Neural cell (in vitro differentiated cells): Measurements from ENCODE around the gene CCDC32. TPM values are rescaled to one million over a fixed set of nuclear protein-coding genes. Genes with fewer than 3 reads are reported as not detected.

Experiments
- H2AFZ ChIP-seq: fragments of 200-600, 300-800 bp; sonication (generic), shearing (Covaris generic); 2 replicates; pipeline ENCODE4 v1.6.0; 2014; ENCODE audit warnings: low read depth, mild to moderate bottlenecking, antibody characterized with exemption, low read length, moderate library complexity
- H3F3A ChIP-seq: fragments of 200-600 bp; shearing (Covaris generic); 2 replicates; pipeline ENCODE4 v1.6.1; 2016; ENCODE audit warnings: mild to moderate bottlenecking, moderate library complexity, mixed read lengths, antibody characterized with exemption, low read length; ENCODE audit not compliant: insufficient read depth, poor library complexity, severe bottlenecking
- H3K27ac ChIP-seq: fragments of 200-600, 300-800 bp; sonication (generic), shearing (Covaris generic); 2 replicates; pipeline ENCODE4 v1.5.1; 2014; ENCODE audit warnings: mild to moderate bottlenecking, low read length, moderate library complexity
- H3K27me3 ChIP-seq: fragments of 300-800, 200-600 bp; sonication (generic), shearing (Covaris generic); 2 replicates; pipeline ENCODE4 v1.6.0; 2014; ENCODE audit warnings: mild to moderate bottlenecking, low read depth, low read length, moderate library complexity; ENCODE audit not compliant: insufficient read depth
- H3K36me3 ChIP-seq: fragments of 300-800, 200-600 bp; sonication (generic), shearing (Covaris generic); 2 replicates; pipeline ENCODE4 v1.5.1; 2014; ENCODE audit warnings: mild to moderate bottlenecking, antibody characterized with exemption, low read length, moderate library complexity; ENCODE audit not compliant: insufficient read depth
- H3K4me2 ChIP-seq: fragments of 300-800, 200-600 bp; sonication (generic), shearing (Covaris generic); 2 replicates; pipeline ENCODE4 v1.6.0; 2014; ENCODE audit warnings: mild to moderate bottlenecking, low read length
- H3K4me3 ChIP-seq: fragments of 300-800, 200-600 bp; sonication (generic), shearing (Covaris generic); 2 replicates; pipeline ENCODE4 v1.5.1; 2014; ENCODE audit warnings: mild to moderate bottlenecking, low read length, moderate library complexity
- H3K79me2 ChIP-seq: fragments of 200-600 bp; shearing (Covaris generic); replicated peaks from 2 replicates; pipeline ENCODE4 v1.6.0; 2014; ENCODE audit warnings: mild to moderate bottlenecking, low read length, moderate library complexity; ENCODE audit not compliant: insufficient read depth
- H3K9ac ChIP-seq: fragments of 300-800, 200-600 bp; sonication (generic), shearing (Covaris generic); 2 replicates; pipeline ENCODE4 v1.6.1; 2016; ENCODE audit warnings: mild to moderate bottlenecking, low read length, mixed read lengths
- H3K9me2 ChIP-seq: fragments of 200-600 bp; shearing (Covaris generic); 2 replicates; pipeline ENCODE4 v1.6.1; 2016; ENCODE audit warnings: mild to moderate bottlenecking, low read length, mixed read lengths; ENCODE audit not compliant: insufficient read depth
- H3K9me3 ChIP-seq: fragments of 200-600, 300-800 bp; sonication (generic), shearing (Covaris generic); 2 replicates; pipeline ENCODE4 v1.6.1; 2016; ENCODE audit warnings: mild to moderate bottlenecking, mixed run types, low read length, moderate library complexity, mixed read lengths
- H4K20me1 ChIP-seq: fragments of 200-600 bp; shearing (Covaris generic); 2 replicates; pipeline ENCODE4 v1.6.1; 2016; ENCODE audit warnings: mild to moderate bottlenecking, mixed run types; ENCODE audit not compliant: insufficient read depth
- CTCF ChIP-seq: fragments of 450-650 bp; IDR thresholded peaks from 2 replicates; pipeline ENCODE4 v1.5.1; 2014; ENCODE audit warnings: antibody characterized with exemption, mild to moderate bottlenecking, moderate library complexity; ENCODE audit not compliant: poor library complexity, severe bottlenecking
- EP300 ChIP-seq: fragments of 450-650 bp; conservative IDR thresholded peaks from 2 replicates; pipeline ENCODE4 v1.6.1; 2014; ENCODE audit warnings: antibody characterized with exemption, mild to moderate bottlenecking, moderate library complexity; ENCODE audit not compliant: poor library complexity, severe bottlenecking
- EZH2 ChIP-seq: fragments of 200-600, 300-800 bp; shearing (Covaris generic), sonication (generic); IDR thresholded peaks from 2 replicates; pipeline ENCODE4 v1.6.1; 2014; ENCODE audit warnings: antibody characterized with exemption, low read length, borderline replicate concordance, mild to moderate bottlenecking; ENCODE audit not compliant: insufficient read depth, poor library complexity, severe bottlenecking
- MXI1 ChIP-seq: fragments of 450-650 bp; conservative IDR thresholded peaks from 2 replicates; pipeline ENCODE4 v1.6.1; 2014; ENCODE audit warnings: antibody characterized with exemption, mild to moderate bottlenecking; ENCODE audit not compliant: poor library complexity, severe bottlenecking
- POLR2AphosphoS5 ChIP-seq: IDR thresholded peaks from 2 replicates; pipeline ENCODE4 v1.6.1; 2012
- REST ChIP-seq: IDR thresholded peaks from 2 replicates; pipeline ENCODE4 v1.6.1; 2012; ENCODE audit warnings: borderline replicate concordance
- SMC3 ChIP-seq: fragments of 450-650 bp; conservative IDR thresholded peaks from 2 replicates; pipeline ENCODE4 v1.6.1; 2014; ENCODE audit warnings: antibody characterized with exemption, mild to moderate bottlenecking, moderate library complexity; ENCODE audit not compliant: poor library complexity
- TAF1 ChIP-seq: IDR thresholded peaks from 2 replicates; pipeline ENCODE4 v1.6.1; 2012; ENCODE audit warnings: low read depth
- polyA plus RNA-seq: library from polyadenylated mRNA; depleted of rRNA; stranded (reverse); fragments of >200 nt; gene quantifications from 2 replicates; pipeline ENCODE4 v1.2.3, GENCODE V29; 2014

Gene CCDC32
- polyA plus RNA-seq, 1 donor from 2014 or later: 34.2 TPM

GRCh38 chr15:40548610-40549009 lies 16.2 kb downstream of the CCDC32 start:
- H3K27me3 ChIP-seq: no peaks in the 10 kb centered on the region
- no peak overlapping the region for H2AFZ ChIP-seq
- no peaks in the 10 kb centered on the region for H3K9me3 ChIP-seq
- H4K20me1 ChIP-seq: no peaks in the 10 kb centered on the region
- no peak overlapping the region for H3K4me3 ChIP-seq
- no peaks in the 10 kb centered on the region for H3K36me3 ChIP-seq
- H3K27ac ChIP-seq: no peak overlapping the region
- H3K9ac ChIP-seq: no peak overlapping the region
- no peaks in the 10 kb centered on the region for H3K9me2 ChIP-seq
- no peak overlapping the region for H3K4me2 ChIP-seq
- peaks cover 4% of the 10 kb centered on the region for H3F3A ChIP-seq
- no peaks in the 10 kb centered on the region for H3K79me2 ChIP-seq
- TF ChIP-seq EP300 (no peak), EZH2 (no peak), CTCF (no peak), TAF1 (no peak), REST (no peak), SMC3 (no peak), MXI1 (no peak)

GRCh38 chr15:40545457-40545856 lies 19.4 kb downstream of the CCDC32 start:
- Histone ChIP-seq H2AFZ (no peak overlapping the region), H3K27me3 (no peaks in the 10 kb centered on the region), H3K79me2 (no peaks in the 10 kb centered on the region), H3K9me2 (no peaks in the 10 kb centered on the region), H4K20me1 (no peaks in the 10 kb centered on the region), H3K4me2 (no peak overlapping the region), H3K9ac (no peak overlapping the region), H3K27ac (no peak overlapping the region), H3K36me3 (no peaks in the 10 kb centered on the region), H3F3A (no peaks in the 10 kb centered on the region), H3K9me3 (no peaks in the 10 kb centered on the region), H3K4me3 (no peak overlapping the region)
- no peak for TF ChIP-seq CTCF
- TF ChIP-seq POLR2AphosphoS5: no peak
- TF ChIP-seq SMC3: no peak
- no peak for TF ChIP-seq EZH2
